M059J (cell line): ENCODE measurements around the gene TBC1D7. TPM values are rescaled to one million over a fixed set of nuclear protein-coding genes. Genes with fewer than 3 reads are reported as not detected.

ENCODE experiments used
- DNase-seq: peaks from one replicate; pipeline ENCODE4 v3.0.0-alpha.2; 2012; ENCODE audit warnings: low read depth
- total RNA-seq: library from RNA; depleted of rRNA; stranded (reverse); fragments of >200 nt; shearing (Covaris generic); gene quantifications from 2 replicates; pipeline ENCODE4 v1.2.3, GENCODE V29; 2014

Gene TBC1D7
- total RNA-seq, 1 experiment from 2014 or later = 36.3 TPM

DNA sequence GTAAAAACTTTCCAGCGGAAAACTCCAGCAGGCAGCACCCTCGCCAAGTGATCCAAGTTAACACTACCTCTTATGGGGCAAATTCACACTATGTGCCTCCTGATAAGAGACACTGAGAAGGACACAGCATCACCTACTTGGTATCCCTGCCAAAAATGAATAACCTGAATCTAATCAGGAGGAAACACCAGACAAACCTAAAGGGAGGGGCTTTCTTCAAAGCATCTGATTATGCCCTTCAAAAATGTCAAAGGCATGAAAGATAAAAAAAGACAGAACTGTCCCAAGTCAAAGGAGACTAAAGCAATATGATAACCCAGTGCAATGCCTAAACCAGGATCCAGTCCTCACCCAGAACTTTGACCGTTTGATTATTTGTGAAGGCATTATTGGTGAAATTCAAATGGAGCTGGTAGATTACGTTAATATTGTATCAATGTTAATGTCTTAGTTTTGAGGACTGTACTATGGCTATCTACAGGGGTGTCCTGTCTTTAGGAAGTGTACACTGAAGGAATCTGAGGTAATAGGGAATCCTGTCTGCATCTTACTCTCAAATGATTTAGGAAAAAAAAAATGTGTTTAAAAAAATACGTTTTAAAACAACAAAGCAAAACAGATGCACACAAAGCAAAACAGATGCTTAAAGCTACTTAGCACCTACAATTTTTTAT is 8.3 kb downstream of the TBC1D7 start:
- no peak for DNase-seq

DNA sequence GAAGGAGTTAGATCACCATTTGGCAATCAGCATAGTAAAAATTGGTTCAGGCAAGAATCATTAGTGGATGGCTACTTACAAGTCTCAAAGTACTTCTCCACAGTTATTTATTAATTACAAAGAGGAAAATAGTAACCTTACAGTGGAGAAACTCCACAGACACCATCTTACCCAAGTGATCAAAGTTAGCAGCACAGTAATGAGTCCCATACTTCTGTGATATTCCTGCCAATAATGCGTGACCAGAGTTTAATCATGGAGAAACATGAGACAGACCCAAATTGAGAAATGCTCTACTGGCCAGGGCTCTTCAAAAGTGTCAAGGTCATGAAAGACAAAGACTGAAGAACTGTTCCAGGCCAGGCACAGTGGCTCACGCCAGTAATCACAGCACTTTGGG is 9.5 kb downstream of the TBC1D7 start:
- DNase-seq = no peak

DNA sequence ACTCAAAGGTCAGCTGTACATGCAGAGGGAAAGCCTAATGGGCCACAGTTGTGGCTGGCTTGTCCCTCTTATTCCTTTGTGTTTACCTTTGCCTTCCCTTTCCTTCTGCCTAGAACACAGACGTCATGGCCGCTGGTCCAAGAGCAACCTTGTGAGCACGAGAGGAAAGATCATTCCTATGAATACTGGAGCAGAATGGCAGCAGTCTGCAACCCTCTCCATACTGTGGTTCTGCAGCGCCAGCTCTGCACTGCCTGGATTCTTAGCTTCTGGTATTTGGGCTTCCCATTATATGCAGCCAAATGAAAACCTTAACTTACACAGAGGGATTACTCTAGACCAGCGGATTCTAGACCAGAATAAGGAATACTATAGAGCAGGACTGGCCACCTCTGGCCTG is 12.4 kb downstream of the TBC1D7 start:
- DNase-seq = no peak

DNA sequence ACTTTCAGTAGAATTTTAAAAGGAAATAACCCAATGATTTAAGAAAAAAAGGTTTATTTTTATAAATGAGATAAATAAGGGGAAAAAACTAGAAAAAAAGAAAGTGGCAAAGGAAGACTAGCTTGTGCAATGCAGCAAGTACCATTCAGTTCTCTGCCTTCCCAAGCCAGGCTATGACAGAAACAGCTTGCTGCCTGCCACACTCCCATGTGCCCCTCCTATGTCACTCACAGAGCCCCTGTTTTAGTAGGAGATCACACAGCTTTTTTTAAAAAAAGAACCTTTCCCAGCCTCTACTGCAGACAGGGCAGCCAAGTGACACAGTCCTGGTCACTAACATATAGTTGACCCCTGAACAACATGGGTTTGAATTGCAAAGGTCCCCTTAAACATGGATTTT is 13.5 kb downstream of the TBC1D7 start:
- no peak for DNase-seq

DNA sequence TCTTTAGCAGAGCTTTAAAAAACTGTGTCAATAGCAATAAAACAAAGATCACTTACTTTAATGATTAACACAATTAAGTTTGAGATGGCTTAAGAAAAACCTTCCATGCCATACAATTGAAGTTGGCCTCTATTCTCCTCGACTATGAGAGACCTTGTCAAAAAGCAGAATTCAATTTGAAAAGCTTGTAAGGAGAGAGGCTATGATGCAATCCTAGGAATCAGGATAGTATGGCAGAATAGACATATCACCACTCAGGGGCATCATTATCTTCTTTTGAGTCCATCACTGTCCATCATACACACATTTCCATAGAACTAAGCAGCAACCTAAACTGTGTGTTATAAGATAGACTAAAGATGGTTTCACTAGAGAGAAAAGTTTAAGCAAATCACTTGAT is 17.2 kb downstream of the TBC1D7 start:
- no peak for DNase-seq

DNA sequence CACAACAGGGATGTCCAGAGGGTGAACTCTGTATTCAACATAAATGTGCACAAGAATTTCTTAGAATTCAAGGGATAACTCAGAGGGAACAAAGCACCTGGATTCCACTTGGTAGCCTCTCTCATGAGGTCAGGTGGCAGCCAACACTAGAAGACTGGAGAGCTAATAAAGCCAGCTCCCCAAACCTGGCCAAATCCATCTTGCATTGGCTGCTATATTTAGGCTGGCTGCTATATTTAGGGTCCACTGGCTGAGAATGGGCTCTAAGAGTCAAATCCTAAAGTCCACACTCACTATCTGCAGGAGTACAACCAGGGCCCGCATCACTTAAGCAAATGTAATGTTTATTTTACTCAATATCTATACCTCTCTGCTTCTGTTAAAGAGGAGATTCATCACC is 20.0 kb downstream of the TBC1D7 start:
- no peak for DNase-seq

DNA sequence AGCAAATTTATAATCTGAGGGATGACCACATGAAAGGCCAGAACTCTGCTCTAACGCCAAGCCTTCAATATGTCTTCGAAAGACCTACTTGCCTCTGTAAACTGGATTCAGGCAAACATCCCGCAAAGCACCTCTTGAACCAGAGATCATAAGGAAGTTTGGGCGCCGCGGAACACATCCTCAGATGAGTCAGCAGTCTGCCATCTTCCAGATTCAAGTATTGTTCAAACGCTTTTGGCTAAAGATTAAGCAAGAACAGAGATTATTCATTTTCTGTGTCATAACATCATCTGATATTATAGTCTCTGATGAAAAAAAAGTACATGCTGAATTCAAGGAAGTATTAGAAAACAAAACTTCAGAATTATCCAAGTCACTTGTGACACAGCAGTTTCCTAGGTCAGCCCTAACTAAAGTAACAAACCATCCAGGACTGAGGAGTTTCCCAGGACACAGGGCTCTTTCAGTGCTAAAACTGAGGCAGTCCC is 20.8 kb downstream of the TBC1D7 start:
- DNase-seq = no peak

DNA sequence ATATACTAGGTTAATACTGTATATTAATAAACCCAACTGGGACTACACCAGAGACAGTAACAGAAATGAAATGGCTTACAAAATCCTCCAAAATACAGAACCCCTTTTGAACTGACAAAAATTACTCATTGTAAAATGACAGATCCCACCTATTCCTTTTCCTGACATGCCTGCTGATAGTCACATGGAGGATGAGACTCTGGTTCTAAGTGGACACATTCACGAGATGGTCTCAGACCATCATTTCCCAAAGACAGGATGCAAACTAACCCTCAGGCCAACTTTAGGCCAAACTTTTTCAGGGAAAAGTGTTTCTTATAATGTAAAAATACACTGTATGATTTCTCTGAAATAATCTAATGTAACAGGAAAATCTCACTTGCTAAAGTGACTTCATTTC is 22.5 kb downstream of the TBC1D7 start:
- DNase-seq = no peak

DNA sequence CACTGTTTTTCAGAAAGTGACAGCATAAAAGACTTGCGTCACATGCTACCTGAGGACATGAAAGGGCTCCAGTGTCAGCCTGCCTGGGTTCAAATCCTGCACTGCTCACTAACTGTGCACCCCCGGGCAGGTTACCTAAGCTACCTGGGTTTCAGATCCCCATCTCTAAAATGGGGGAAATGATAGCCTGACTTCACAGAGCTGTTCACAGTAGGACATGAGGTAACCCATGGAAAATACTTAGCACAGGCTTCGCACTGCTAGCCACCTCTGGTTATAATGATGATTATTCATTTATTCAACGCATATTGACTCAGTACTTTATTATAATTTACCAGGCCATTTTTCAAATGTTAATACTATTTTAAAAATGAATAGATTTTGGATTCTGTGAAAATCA is 23.0 kb downstream of the TBC1D7 start:
- no peak for DNase-seq

DNA sequence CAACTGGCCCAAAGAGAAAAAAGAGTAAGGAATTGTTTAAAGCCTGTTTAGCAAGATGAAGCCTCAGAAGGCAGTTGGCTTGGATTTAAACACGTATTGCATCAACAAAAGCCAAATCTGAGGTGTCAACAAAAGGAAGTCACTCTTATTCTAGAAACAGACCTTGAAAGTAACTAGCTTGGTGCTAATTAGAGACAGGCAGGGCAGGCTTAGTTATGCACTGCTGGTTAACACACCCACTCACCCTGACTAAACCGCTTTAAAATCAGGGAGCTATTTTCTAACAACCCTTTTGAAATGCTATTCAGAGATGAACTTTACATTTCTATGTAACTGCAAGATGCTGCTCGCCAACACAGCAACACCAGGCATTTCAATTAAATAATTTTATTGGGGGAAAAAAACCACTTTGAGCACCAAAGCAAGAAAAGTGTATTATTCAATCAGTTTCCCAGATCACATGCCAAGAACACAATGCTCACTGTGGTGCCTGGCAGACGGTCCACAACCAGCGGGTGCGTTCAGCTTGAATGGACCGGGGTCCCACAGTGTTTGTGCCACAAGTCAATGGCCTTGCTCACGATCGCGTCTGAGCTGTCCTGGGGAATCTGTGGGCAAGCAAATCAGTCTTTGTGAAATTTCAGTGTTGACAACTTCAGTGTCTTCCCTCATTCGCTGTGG is 23.6 kb downstream of the TBC1D7 start:
- no peak for DNase-seq

DNA sequence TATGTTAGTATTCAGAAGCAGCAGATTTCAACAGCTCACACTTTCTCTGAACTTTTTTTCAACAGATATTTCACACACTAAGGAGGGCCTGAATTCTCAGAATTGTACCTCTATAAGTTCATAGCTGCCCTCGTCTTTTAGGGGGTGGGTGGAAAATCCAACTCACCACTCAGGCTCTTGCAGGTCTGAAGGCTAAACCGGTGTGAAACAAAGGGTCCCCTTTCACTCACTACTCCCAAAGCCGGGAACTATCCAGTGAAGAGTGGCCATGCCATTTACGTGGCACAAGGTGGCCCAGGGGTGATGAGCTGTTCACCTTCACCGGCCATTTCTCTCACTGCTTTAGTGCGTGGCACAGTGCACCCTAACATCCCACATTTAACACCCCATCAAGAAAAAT is 24.2 kb downstream of the TBC1D7 start:
- DNase-seq = no peak

DNA sequence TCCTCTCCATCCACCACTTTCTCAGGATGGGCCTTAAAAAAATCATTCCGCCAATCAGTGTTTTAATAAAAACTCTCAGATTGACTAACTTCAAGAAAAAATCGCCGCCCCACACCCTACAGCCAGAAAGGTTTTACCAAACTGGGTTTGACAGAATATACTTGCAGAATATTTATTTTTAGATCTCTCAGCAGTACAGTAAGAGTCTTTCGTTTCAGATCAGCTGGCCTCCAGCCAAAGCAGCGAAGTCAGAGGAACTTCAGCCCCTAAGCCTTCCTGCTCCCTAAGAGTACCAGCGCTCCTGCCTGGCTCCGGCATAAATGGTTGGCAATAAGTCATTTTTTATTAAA is 24.7 kb downstream of the TBC1D7 start:
- peak; percentile 50 for DNase-seq

DNA sequence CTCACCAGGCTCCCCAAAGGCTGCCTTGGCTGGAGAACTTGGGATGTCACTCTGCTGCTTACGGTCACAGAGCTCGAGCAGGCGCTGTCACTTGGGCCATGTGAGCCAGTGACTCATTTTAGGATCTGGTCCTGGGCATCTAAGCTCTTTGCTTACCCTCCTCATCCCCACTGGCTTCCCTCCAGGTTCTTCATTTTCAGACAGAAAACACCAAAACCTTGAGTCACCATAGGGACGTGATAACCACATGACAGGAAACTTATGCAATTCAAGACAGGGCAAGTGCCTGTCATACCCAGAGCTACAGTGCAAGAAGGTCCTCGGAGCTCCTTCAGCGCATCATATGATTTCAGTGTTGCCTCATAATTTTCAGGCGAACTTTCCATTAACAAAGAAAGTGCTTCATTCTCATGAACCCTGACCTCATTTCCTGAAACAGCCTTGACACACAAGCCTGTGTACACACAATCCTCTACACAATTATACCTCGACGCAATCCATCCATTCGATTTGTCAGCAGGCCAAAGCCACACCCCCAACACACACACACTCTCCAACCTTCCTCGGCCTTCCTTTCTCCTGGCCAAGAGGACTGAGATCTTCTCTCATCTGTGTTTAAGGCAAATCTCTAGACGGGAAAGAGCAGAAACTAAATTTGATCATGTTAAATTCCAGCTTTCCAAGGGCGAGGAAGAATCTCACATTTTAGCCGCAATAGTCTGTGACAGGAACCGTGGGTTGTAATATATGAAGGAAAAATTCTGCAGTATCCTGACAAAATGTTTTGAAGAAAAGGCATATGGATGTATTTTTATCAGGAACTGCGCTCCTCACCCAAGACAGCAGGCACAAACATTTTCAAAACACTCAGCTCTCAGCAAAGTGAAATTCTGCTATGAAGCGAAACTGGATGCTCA is 25.3 kb downstream of the TBC1D7 start:
- DNase-seq = peak; percentile 100

DNA sequence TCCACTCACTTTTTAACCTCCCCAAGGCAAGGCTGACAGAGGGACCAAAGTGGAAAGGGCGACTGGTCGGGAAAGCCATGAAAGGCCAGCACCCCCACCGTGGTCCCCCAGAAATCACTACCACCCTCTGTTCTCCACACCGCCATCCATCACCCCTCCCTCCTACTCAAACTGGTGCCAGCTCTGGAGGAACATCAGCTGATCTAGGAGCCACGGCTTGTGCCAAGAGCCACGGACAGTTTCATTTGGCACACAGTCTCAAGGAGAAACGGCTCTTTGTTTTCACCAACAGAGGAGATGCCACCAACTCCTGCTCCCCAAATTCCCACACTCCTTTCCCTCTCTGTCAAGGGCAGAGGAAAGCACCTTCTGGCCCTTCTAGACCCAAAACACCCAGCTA is 26.0 kb downstream of the TBC1D7 start:
- no peak for DNase-seq

DNA sequence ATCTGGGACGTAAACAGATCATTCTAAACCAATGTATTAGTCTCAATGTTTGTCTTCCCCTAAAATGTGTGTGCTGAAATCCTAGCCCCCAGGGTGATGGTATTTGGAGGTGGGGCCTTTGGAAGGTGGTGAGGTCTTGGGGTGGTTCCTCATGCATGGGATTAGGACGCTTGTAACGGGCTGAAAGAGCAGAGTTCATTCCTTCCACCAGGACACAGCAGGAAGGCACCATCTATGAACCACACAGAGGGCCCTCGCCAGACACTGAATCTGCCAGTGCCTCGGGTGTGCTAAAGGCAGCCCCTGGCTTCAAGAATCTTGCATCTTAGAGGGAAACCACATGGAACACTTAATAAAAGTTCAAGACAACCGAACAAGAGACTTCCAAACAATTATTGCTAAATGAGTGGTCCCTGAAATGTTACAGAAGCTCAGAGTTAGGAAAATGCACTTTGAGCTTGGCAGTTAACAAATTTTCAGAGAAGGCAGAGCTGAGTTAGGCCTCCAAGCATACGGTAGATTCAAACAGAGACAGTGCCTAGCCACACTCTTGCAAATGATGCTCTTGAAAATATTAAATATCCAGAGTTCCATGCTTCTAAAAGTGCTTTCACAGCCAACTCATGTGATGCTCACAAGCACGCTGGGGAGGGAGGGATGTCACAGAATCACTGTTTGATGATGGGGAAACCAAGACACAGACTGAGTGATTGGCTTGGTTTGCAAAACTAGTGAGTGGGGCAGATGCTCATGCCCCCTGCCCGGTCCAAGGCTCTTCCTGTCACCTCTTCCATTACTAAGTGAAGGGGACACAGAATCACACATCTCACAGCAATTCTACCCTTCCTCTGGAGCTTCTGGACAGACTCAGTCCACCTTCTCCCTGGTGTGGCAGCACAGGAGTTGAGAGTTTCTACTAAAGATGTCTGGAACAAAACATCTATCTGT is 27.4 kb downstream of the TBC1D7 start:
- no peak for DNase-seq

DNA sequence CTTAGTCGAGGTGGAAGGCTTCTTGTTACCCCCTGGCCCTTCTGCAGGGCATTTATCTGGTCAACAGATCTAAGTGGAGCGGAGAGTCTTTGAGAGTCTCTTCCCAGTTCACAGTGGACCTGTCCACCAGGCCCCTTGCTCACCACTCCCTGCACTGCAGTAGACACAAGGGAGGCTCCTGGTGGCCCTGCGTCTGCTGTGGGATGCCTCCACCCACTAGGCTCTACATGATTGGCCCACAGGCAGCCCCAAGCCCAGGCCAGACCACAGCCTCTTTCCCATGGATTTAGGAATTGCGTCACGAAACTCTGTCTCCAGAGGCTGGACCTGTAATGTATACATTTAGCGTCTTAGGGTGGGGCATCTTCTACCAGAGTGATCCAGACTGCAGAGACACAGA is 28.4 kb downstream of the TBC1D7 start:
- DNase-seq = no peak

DNA sequence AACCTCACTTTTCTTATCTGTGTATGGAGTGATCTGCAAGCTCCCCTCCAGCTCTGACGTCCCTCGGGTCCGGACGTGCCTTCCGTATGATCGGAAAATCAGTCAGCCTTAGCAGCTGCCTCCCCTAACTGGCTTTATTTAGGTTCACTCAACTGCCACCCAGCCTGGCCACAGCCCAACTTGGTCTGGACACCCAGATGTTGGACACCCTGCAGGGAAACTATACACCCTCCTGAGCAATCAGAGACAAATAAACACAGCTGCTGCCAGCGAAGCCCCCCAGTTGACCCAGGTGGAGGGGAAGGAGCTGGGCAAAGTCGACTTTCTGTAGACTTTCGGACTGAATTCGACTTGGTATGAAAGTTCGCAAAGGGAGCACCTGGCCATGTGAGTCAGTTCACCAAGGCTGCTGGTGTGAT is 28.9 kb downstream of the TBC1D7 start:
- no peak for DNase-seq

DNA sequence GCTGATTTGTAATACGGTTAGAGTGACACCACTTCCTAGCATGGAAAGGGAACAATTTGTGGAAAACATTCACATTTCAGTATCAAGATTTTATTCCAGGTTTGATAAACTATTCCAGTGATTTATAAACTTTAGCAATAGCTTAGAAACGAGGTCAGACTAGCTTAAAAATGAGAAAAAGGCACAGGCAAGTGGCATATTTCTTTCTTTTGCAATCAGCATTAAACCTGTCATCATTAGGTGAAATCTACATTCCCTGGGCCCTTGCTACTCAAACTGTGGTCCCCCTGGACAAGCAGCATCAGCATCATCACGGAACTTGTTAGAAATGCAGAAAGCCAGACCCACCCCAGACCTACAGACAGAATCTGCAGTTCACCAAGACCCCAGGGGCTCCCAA is 29.9 kb downstream of the TBC1D7 start:
- no peak for DNase-seq

DNA sequence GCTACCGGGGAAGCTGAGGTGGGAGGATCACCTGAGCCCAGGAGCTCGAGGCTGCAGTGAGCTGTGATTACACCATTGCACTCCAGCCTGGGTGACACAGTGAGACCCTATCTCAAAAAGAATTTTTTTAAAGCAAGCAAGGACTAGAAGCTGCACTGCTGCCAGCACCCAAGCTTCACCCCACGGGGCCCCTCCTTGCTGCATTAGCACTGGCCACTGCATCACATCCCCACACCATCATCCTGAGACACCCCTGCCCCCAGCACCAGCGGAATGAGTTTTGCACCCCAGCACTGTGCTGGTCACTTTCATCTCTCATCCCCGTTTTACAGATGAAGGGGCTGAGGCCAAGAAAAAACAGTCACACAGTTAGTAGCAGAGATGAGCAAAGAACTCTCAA is 30.9 kb downstream of the TBC1D7 start:
- no peak for DNase-seq

DNA sequence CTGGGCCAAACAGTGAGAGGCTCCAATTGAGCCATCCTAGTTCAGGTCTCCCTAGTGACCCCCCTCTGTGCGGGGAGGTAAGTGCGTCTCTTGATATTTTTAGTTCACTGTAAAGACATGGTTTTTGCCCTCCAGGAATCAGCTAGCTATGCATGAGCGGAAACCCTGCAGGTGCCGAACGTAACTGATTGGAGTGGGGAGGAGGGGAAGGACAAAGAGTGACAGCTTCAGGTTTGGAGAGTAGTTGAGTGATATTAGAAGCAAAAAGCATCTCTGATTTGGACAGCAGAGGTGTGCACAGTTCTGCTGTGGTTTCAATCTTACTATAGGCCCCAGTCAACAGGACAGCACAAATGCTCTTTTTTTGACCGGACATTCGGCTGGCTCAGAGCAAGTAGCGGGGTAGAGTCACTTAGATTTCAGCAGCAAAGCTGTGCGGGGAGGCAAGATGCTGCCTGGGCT is 31.8 kb downstream of the TBC1D7 start:
- no peak for DNase-seq

DNA sequence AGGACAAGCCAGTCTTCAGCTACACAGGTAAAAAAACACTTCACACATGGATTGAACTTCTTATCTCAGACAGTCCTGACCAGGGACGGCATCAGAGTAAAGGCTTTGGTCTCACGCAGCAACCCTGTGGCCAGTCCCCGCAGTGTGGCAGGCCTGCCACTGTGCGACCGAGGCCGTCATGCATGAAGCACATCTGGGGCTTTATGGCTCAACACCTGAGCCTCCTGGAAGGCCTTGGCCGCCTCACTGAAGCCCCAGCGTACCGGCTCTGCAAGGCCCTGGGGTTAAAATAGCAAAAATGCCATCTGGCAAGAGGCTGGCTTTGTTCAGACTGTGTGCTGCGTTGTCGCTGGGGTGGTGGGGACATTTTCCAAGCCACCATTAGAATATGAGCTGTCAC is 32.8 kb downstream of the TBC1D7 start:
- DNase-seq = no peak
